IPS-20b (cell line): ENCODE results near the gene OSTC.

Experiments used
- H3K27ac ChIP-seq: one replicate; pipeline ENCODE4 v1.5.1; 2013; ENCODE audit warnings: low read length
- H3K27me3 ChIP-seq: 2 replicates; pipeline ENCODE4 v1.6.1; 2013; ENCODE audit warnings: mild to moderate bottlenecking, low read length, inconsistent platforms; ENCODE audit not compliant: insufficient read depth
- H3K36me3 ChIP-seq: 2 replicates; pipeline ENCODE4 v1.6.1; 2013; ENCODE audit warnings: low read depth, mild to moderate bottlenecking, inconsistent platforms, low read length, moderate library complexity; ENCODE audit not compliant: insufficient read depth
- H3K4me1 ChIP-seq: 2 replicates; pipeline ENCODE4 v1.6.1; 2013; ENCODE audit warnings: mild to moderate bottlenecking, control low read depth, inconsistent platforms, low read length, moderate library complexity; ENCODE audit not compliant: insufficient read depth
- H3K4me3 ChIP-seq: 2 replicates; pipeline ENCODE4 v1.5.1; 2013; ENCODE audit warnings: mild to moderate bottlenecking, low read length, inconsistent platforms
- H3K9ac ChIP-seq: 2 replicates; pipeline ENCODE4 v1.6.1; 2013; ENCODE audit warnings: low read depth, mild to moderate bottlenecking, inconsistent platforms, low read length, moderate library complexity
- H3K9me3 ChIP-seq: 2 replicates; pipeline ENCODE4 v1.6.1; 2013; ENCODE audit warnings: mild to moderate bottlenecking, low read depth, low read length, inconsistent platforms; ENCODE audit not compliant: insufficient read depth

OSTC gene

DNA sequence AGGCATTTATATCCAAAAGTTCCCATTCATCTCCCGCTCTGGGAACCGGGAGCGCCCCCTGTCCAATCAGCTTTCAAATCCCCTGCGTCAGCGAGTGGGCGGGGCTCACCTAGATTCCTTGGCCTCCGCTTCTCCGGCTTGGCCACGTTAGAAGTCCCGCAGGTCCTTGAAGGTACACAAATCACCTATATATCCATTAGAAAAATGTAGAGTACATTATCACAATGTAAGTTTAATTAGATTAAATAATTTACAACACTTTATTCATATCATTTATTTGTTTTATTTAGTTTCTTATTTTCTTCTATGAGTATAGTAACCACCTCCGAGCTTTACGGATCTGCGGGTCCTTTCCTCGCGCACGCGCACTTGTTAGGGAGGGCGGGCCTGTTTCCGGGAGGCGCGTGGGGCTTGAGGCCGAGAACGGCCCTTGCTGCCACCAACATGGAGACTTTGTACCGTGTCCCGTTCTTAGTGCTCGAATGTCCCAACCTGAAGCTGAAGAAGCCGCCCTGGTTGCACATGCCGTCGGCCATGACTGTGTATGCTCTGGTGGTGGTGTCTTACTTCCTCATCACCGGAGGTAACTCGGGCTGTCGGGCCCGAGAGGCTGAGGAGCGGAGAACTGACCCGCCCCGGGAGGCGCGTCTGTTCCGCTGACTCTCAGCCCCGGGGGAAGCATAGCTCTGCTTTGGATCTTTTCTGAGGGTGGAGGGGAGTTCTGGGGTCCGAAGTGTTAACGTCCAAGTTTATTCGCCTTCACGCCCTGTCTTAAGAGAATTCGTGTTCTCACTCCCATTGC is at the start of gene OSTC:
OSTC (plus strand) TSS at position 388 of the 802 bp plus-strand sequence; CDS start at position 445, 57 bp downstream.
- Histone ChIP-seq H3K4me1 (no peaks in the 10 kb centered on the region; the same call in 1 of the 2 replicates), H3K4me3 (peak within 1 kb of the TSS; percentile 98), H3K9me3 (no peaks in the 10 kb centered on the region), H3K36me3 (peaks cover 6% of the 10 kb centered on the region; the same call in 1 of the 2 replicates), H3K9ac (peak within 1 kb of the TSS; percentile 96), H3K27me3 (no peaks in the 10 kb centered on the region), H3K27ac (peak within 1 kb of the TSS; percentile 12)

DNA sequence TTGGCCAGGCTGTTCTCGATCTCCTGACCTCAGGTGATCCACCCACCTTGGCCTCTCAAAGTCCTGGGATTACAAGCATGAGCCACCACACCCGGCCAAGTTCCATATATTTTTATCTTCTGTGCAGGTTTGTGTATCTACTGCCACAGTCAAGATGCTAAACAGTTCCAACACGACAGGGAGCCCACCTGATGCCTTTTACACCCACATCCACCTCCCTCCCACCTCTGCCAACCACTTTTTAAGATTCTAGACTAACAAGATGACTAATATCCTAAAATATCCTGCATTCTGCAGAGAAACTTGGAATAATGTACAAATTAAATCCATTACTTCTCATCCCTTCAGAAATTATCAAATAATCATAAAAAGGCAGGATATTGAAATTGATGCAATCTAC is 49.3 kb upstream of the OSTC start:
- Histone ChIP-seq H3K9me3 (no peaks in the 10 kb centered on the region; the same call in 1 of the 2 replicates), H3K36me3 (no peaks in the 10 kb centered on the region), H3K27ac (no peak overlapping the region), H3K9ac (no peak overlapping the region), H3K4me3 (no peak overlapping the region), H3K4me1 (no peaks in the 10 kb centered on the region), H3K27me3 (no peaks in the 10 kb centered on the region)

DNA sequence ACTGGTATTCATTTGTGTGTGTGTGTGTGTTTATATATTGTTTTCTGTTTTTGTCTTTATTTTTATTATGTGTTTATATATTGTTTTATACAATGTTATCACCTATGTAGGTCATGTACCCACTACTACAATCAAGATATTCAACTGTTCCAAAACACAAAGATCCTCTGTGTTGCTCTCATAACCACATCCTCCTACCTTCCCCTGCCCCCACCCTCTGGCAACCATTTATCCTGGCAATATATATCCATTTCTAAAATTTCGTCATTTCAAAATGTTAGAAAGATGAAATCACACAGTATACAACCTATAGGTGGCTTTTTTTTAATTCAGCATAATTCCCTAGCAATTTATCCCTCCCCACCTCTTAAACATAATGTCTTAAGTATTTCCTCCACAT is 48.9 kb upstream of the OSTC start:
- Histone ChIP-seq H3K27me3 (no peaks in the 10 kb centered on the region), H3K4me1 (no peaks in the 10 kb centered on the region), H3K9ac (no peak overlapping the region), H3K36me3 (no peaks in the 10 kb centered on the region), H3K9me3 (peaks cover 4% of the 10 kb centered on the region; the same call in 1 of the 2 replicates), H3K27ac (no peak overlapping the region), H3K4me3 (no peak overlapping the region)

DNA sequence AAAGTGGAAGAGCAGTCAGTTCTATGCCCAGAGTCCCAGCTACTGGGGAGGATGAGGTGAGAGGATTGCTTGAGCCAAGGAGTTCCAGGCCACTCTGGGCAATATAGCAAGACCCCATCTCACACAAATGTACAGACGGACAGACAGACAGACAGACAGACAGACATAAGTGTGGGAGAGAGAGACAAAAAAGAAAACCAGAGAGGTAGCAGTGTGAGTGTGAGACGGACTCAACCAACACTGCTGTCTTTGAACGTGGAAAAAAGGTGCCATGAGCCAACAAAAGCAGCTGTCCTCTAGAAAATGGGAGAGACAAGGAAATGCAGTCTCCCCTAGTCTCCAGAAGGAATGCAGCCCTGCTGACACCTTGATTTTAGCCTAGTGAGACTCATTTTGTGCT is 48.2 kb upstream of the OSTC start:
- no peak overlapping the region for H3K27ac ChIP-seq
- peaks cover 7% of the 10 kb centered on the region; the same call in 1 of the 2 replicates for H3K9me3 ChIP-seq
- no peaks in the 10 kb centered on the region for H3K27me3 ChIP-seq
- H3K9ac ChIP-seq = no peak overlapping the region
- H3K4me3 ChIP-seq = no peak overlapping the region
- H3K4me1 ChIP-seq = no peaks in the 10 kb centered on the region
- no peaks in the 10 kb centered on the region for H3K36me3 ChIP-seq

DNA sequence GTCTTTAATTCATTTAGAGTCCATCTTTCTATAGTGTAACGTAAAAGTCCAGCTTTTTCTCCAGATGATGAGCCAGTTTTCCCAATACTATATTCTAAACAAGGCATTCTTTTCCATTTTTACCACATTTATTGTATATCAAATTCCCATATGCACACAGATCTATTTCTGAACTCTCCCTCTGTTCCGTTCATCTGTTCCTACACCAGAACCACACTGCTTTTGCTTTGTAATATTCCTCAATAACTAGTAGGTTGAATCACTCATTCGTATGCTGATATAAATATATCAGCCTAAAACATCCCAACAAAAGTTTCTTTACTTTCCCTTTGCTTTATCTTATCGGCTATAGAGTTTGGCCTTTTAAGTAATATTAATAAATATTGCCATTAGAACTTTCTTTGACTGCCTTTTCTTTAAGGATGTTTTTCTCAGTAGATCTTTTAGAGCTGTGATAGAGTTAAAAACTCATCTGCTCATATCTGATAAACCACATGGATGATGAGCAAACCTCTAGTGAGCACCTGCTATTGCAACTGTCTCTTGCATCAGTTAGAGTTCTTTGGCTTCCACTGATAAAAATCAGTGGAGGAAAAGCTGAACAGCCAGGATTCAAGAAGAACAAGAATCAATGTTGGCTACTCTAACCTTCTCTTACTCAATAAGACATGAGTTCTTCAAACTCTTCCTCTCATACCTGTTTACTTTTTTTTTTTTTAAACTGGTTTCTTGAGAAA is 43.2 kb upstream of the OSTC start:
- H3K27ac ChIP-seq = no peak overlapping the region
- H3K9me3 ChIP-seq = peaks cover 7% of the 10 kb centered on the region; the same call in 1 of the 2 replicates
- H3K4me3 ChIP-seq = no peak overlapping the region
- H3K27me3 ChIP-seq = no peaks in the 10 kb centered on the region
- no peak overlapping the region for H3K9ac ChIP-seq
- H3K36me3 ChIP-seq = no peaks in the 10 kb centered on the region
- peaks cover 4% of the 10 kb centered on the region for H3K4me1 ChIP-seq

DNA sequence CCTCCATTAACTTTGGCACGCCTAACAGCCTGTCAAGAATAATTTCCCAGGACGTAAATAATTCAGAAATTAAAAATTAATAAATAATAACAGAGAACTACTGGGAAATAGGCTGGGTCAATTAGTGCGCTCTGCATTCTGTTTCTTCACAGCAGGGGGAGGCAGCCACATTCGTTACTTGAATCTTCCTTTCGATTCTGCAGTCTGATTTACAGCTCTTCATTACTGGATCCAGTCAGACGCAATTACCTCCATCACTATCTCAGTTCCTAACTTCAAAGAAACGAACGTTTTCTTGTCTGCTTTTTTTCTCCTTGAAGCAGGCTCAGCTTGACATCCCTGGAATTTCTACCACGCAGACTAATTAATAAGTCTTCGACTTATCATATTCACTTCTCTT is 39.0 kb upstream of the OSTC start:
- peaks cover 10% of the 10 kb centered on the region; the same call in 1 of the 2 replicates for H3K9me3 ChIP-seq
- no peaks in the 10 kb centered on the region for H3K36me3 ChIP-seq
- no peak overlapping the region for H3K9ac ChIP-seq
- no peaks in the 10 kb centered on the region for H3K27me3 ChIP-seq
- no peak overlapping the region for H3K27ac ChIP-seq
- no peak overlapping the region for H3K4me3 ChIP-seq
- peaks cover 4% of the 10 kb centered on the region for H3K4me1 ChIP-seq

DNA sequence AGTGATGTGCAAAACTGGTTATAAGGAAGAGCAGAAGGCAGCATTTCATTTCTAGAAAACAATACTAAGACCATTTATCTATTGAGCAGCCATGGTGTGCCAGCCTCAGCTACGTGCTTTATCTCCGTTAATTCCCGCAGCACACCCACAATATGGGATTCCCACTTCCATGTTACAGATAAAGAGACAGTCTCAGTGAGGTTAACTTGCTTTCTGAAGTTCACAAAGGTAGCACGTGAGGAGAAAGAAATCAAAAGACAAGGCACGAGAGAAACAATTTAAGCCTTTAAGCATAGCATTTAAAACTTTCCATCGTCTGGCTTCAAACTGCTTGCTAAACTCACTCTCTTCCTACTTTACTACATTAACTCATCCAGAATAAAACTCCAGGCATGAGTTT is 38.0 kb upstream of the OSTC start:
- no peak overlapping the region for H3K4me3 ChIP-seq
- no peak overlapping the region for H3K27ac ChIP-seq
- no peaks in the 10 kb centered on the region for H3K27me3 ChIP-seq

DNA sequence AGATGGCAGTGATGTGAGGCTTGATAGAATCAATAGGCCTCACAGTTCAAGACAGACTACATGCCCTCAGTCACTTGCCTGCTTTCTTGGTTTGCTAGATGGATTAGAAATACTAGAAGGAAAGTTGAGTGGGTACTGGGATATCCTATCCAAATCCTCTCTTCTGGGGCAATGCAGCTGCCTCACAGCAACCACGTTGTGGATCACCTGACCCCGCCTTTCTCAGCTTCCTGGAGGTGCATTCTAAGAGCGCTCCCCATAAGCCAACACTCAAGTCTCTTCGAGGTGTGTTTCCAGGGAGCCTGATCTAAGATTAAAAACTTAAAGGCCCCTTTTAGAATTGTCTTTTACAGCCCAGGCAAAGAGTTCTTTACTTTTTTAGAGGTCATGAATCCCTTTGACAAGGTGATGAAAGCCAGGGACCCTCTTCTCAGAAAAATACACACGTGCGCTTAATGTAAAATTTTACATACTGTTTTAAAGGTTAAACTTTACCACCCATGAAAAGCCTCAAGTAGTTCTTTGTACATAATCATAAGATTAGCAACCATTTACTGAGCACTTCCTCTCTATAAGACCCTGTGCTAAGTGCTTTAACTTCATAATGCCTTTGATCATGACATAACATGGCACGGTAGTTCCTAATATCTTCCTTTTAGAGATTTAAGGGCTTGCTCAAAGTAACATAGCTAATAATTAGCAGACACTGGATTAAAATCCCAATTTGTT is 30.9 kb upstream of the OSTC start:
- peaks cover 9% of the 10 kb centered on the region; the same call in 1 of the 2 replicates for H3K4me1 ChIP-seq
- H3K9ac ChIP-seq = no peak overlapping the region
- H3K27ac ChIP-seq = no peak overlapping the region
- no peaks in the 10 kb centered on the region for H3K27me3 ChIP-seq
- peak overlapping the region; percentile 94 for H3K4me3 ChIP-seq
- peaks cover 5% of the 10 kb centered on the region; the same call in 1 of the 2 replicates for H3K9me3 ChIP-seq
- peaks cover 36% of the 10 kb centered on the region for H3K36me3 ChIP-seq

More for the DNA sequence above, 38.0 kb upstream of the OSTC start:
- H3K36me3 ChIP-seq = no peaks in the 10 kb centered on the region
- H3K4me1 ChIP-seq = peaks cover 4% of the 10 kb centered on the region
- no peak overlapping the region for H3K9ac ChIP-seq
- peaks cover 5% of the 10 kb centered on the region; the same call in 1 of the 2 replicates for H3K9me3 ChIP-seq

DNA sequence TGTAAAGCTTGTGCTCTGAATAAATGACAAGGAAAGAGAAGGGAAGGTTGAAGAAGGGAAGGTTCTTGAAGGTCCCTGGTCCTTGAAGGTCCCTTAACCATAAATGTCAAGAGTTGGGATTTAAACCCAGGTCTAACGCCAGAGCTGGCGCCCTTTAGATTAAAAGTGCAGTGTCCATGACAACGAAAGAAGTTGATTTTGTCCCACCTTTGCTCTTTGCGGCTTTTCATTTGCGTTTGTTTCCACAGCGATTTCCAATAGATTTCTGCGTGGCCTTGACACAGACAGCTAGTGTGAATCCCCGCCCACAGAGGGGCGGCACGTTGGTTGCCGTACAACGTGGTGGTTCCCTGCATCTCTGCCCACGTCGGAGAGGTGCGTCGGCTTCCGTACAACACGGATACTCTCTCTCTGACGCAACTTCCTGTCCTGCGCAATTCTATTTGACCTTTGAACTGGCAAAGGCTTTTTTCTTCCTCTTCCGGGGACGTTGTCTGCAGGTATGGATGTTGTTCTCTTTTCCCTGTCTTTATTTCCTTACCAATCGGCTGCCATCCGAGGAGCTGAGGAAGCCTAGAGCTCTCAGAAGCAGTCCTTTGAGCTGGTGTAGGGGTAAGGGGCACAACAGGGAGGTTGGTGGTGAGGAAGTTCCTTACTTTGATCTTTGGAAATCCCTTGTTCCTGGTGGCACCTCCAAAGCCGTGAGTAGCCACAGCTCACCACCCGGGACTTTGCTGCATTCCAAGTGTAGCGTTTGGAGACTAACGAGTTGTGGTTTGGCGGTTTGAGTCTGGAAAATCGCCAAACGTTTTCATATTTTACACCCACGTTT is 30.1 kb upstream of the OSTC start, which contains the start of gene RPL34:
RPL34 (plus strand) TSS at position 476 of the 832 bp plus-strand sequence. CDS start 1,384 bp downstream, outside the sequence.
- peaks cover 9% of the 10 kb centered on the region; the same call in 1 of the 2 replicates for H3K4me1 ChIP-seq
- H3K27me3 ChIP-seq = no peaks in the 10 kb centered on the region
- peak within 1 kb of the TSS; percentile 84 for H3K27ac ChIP-seq
- peaks cover 44% of the 10 kb centered on the region for H3K36me3 ChIP-seq
- H3K4me3 ChIP-seq = peak within 1 kb of the TSS; percentile 94
- peaks cover 3% of the 10 kb centered on the region; the same call in 1 of the 2 replicates for H3K9me3 ChIP-seq
- peak within 1 kb of the TSS; percentile 99 for H3K9ac ChIP-seq

DNA sequence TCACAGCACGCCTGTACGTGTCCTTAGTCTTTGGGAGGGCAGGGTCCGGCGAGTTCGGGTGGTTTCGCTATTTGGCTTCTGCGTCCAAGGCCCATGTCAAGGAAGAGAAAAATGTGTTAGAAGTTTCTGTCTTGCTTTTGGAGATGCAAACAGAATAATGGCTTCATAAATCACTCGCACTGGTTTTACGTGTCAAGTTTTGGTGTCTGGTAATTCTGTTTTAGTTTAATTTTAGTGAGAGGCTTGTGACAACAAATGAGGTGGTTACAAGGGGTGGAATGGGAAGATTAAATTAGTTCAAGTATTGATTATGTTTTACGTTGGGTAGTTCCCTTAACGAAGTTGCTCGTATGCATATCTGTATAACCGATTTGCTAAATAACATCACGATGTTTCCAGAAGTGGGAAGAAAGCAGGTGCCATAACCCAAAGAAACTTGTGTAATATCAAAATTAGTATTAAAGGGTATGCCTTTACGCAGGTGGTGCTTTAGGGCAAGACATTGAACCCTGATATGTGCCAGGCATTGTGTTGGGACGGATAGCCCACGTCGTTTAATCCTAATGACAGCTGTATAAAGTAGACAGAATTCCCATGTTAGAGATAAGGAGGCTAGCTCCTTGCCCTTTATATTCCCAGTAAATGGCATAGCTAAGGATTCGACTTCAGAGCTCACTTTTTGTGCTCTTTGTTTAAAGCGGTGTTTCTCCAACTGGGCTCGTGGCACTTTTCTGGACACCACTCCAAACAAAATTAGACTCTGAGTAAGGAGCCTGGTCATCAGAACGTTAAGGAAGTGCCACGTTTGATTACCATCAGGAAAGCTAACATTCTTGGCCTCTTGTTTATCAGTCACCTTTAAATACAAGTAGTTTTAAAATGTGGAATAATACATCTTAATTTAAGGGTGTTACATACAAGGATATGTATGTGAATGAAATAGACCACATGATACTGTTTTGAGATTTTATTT is 29.2 kb upstream of the OSTC start:
- peak overlapping the region; percentile 94 for H3K4me3 ChIP-seq
- H3K36me3 ChIP-seq = peaks cover 53% of the 10 kb centered on the region
- H3K4me1 ChIP-seq = peaks cover 9% of the 10 kb centered on the region; the same call in 1 of the 2 replicates
- H3K27ac ChIP-seq = peak overlapping the region; percentile 84
- H3K9me3 ChIP-seq = no peaks in the 10 kb centered on the region
- peak overlapping the region; percentile 99 for H3K9ac ChIP-seq
- no peaks in the 10 kb centered on the region for H3K27me3 ChIP-seq
